Measurements from ENCODE around the gene EIF2S1.
"Not testable (repeated sequence)": the region's sequence is repeated elsewhere in the genome, so short reads cannot be mapped to it uniquely, and the experiment has no call there.

The EIF2S1 gene

DNA sequence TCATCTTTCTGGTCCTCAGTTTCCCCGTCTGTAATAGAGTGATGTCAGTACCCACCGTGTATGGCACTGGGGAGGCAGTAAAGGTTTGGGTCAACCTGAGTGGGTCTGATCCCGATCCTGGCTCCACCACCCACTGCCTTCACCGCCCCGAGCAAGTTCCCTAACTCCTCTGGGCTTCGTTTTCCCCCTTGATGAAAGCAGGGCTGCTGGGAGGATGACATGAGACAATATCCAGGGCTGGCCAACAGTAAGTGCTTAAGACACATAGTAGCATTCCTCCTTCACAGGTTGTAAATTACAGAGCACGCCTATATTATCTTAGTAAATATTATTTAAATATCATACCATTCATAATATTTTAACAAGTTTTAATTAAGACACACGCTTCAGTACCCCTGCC is 51.2 kb downstream of the EIF2S1 start:
- no peak for DNase-seq (ENCODE audit: low read depth in 2 of 2)

DNA sequence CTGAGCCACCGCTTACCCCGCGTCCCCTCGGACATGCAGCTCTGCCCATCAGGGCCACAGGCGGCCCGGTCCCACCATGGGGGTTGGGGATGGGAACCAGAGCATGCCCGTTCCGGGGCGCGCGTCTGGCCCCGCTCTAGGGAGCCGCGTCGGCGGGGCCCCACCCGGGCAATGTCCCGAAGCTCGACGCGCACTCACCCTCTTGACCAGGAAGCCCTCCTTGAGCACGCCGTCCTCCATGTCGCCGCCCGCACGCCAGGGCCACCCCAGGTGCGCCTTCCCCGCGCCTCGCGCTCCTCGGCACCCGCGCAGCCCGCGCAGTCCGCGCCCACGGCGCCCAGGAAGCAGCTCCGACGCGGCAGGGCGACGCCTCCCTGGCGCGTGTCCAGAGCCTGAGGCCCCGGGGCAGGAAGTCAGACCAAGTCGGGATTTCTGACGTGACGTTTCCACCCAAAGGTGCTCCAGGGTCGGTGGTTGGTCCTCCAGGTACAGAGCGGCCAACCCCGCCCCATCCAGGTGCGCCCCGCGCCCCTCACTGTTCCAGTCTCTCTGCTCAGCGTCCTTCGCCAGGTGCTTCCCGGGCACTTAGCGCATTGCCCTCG is 51.8 kb downstream of the EIF2S1 start, which contains the start of gene PLEK2:
Gene PLEK2, minus strand, starts transcription at position 346 of the 602 bp plus-strand sequence. Its CDS starts 106 bp downstream, at position 240.
- no peak for DNase-seq (ENCODE audit: low read depth in 2 of 2)

DNA sequence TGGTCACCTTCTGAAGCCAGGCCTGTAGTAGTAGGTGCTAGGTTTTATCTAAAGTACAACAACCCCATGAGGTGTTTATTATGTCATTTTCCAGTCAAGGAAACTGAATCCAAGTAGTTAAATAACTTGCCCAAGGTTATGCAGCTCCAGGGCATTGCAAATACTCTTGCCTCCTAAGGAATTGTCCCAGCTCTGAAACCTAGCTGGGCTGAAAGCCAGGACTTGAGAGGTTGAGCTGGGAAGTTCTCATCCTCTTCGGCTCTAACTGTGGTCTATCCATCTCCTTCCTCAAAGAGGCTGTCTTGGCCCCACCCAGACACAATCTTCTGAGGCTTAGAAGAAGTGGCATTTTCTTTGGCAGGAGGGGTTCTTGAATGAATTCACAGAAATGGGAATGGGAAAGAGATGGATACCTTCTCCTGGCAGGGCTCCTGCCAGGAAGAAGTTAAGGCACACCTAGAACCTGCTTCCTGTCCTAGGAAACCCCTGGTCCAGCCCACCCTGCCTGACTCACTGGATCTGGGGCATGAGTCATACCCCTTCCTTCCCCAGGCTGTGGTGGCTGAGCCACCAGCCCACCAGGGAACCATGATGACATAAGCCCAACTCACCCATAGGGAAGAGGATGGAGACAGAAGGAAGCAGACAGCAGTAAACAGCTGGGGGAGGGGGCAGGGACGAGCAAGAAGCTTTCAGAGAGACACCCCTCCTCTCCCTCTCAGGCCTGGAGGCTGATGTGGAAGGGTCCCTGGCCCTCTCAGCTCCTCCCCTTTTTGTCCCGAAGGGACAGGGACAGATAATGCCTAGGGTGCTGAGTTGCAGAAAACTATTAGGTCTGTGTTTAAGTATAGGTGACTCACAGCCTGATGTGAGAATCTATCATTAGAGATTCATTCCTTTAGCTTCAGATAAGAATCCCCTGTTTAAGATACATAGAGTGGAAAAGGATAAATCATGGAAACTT is 54.0 kb downstream of the EIF2S1 start:
- no peak for DNase-seq (ENCODE audit: low read depth in 2 of 2)

DNA sequence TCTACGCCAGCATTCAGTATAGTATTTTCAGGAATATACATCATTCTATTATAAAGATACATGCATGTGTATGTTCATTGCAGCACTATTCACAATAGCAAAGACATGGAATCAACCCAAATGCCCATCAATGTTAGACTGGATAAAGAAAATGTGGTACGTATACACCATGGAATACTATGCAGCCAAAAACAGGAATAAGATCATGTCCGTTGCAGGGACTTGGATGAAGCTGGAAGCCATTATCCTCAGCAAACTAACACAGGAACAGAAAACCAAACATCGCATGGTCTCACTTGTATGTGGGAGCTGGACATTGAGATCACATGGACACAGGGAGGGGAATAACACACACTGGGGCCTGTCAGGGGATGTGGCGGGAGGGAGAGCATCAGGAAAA is 55.5 kb downstream of the EIF2S1 start:
- not testable (repeated sequence) for DNase-seq (ENCODE audit: low read depth in 2 of 2)

DNA sequence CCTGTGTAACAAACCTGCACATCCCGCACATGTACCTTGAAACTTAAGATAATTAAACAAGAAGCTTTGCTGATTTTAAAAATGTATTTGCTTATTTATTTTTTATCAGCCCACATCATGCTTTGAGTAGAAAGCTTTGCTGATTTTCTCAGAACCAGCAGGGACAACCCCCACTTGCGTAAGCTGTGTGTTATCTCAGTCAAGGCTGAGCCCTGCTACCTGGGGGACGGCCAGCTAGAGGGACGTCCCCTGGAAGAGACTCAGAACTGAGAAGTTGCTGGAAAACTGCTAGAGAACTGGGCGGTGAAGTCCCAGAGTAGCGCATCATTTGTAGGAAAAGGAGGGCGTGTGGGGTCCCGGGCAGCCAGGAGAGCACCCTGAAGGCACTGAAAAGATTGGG is 56.0 kb downstream of the EIF2S1 start:
- no peak for DNase-seq (ENCODE audit: low read depth in 2 of 2)

DNA sequence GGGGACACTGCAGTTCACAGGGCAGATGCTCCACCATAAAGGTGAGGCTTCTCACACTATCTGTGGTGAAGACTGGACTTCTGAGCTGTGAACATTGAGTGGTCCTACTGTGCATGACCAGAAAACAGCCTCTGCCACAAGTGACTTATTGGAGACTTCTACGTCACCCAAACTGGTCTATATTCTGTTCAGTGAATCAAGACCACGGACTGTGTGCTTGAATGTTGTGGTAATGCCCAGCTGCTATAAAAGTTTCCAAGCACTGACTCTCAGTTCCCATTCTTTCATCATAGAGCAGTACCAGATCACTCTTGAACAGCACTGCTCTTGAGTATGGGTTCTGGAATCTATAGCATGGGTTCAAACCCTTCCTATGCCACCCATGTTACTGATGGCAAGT is 56.7 kb downstream of the EIF2S1 start:
- DNase-seq (ENCODE audit: low read depth in 2 of 2): no peak

DNA sequence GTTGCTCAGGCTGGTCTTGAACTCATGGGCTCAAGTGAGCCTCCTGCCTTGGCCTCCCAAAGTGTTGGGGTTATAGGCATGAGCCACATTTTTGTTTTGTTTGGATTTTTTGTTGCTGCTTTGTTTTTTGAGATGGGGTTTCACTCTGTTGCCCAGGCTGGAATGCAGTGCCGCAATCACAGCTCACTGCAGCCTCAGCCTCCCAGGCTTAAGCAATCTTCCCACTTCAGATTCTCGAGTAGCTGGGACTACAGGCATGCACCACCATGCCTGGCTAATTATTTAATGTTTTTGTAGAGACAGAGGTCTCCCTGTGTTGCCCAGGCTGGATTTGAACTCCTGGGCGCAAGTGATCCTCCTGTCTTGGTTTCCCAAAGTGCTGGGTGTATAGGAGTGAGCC is 57.5 kb downstream of the EIF2S1 start:
- DNase-seq (ENCODE audit: low read depth in 2 of 2): no peak

DNA sequence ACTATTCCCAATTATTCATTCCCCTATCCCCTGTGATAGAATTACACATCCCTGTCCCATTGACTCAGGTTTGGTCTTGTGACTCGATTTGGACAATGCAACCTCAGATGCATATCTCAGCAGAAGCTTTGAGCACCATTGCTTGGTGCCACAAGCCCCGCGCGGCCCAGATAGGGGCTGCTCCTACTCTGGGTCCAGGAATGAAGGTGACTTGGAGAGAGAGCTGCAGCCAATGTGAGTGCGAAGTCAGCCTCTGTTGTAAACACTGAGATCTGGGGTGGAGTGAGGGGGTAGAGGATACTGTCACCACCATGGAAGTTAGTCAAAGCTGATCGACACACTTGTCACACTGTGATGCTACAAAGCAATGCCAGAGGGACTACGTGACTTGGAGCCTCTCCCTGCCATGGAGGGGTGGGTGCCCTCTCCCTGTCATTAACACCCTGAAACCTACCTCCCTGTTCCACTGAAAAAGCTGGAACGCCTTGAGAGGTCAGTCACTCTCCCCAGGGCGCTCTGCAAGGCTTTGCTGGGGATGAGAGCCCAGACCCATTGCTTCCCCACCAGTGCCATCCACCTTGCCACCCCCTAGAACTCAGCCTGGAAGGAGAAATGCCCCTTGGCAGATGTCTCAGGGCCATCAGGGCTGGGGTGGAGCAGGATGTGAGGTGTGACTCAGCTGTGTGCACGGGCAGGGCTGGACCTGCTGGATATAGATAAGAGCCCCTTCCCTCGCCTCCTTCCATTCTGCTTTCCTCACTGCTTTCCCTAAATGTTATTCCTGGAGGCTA is 58.5 kb downstream of the EIF2S1 start:
- DNase-seq (ENCODE audit: low read depth in 2 of 2): no peak

DNA sequence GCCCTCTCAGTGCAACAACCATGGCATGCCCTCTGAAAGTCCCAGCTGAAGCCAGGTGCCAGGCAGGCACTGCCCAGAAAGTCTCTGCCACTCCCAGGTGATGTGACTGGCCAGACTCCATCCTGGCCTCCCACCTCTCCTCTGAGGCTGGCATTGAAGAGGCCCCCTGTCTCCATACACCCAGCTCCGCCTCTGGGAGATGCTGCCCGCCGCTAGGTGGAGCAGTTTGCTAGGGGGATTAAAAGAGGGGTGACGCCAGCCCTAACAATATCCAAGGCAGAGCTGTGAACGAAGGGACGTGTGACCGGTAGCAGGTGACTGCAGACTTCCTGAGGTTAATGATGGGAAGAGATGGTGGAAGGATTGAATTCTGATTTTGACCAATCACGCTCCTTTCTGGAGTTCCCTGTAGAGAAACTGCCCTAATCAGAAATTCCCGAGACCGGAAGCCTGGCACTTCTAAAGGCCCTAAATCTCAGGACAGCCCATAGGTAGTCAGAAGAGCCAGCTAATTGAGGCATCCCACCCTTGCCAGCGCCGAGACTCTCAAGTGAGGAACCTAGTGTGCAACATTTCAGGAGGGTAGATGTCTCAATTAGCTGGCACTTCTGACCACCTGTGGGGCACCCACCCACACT is 60.1 kb downstream of the EIF2S1 start:
- no peak for DNase-seq (ENCODE audit: low read depth in 2 of 2)

DNA sequence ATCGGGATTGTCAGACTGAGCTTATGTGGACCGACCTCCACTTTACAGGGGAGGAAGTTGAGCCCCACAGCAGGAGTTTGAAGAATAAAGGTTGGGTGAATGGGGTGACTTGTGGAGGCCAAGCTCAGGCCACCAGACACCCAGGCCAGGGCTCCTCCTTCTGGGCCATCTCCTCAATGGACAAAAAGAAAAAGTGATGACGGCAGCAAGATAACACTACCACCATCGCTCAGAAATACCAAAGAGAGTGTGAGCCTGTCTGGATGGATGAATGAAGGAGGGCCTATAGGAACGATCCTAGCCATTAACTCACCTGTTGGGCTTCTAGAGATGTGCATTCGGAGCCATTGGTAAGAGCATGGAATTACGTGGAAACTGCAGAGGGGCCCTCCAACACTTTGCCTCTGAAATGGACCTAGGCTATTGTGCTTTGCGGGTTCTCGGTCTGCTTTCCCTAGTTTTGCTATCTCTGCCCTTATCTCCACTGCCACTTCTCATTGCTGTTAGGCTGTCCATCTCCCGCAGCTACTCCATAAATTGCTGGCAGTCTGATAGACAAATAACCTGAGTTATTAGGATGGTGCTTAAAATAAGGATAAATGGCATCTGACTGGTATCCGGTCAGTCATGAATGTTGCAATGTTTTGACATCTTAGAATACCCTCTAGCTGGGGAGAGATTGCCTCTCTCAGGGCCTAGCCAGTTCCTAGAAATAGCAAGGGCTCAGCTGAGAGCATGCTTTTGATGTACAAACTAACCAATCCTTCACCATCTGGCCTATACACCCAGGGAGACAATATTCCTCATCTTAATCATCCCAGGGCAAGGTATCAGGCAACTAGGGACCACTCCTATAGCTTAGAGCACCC is 61.5 kb downstream of the EIF2S1 start:
- DNase-seq (ENCODE audit: low read depth in 2 of 2): no peak

DNA sequence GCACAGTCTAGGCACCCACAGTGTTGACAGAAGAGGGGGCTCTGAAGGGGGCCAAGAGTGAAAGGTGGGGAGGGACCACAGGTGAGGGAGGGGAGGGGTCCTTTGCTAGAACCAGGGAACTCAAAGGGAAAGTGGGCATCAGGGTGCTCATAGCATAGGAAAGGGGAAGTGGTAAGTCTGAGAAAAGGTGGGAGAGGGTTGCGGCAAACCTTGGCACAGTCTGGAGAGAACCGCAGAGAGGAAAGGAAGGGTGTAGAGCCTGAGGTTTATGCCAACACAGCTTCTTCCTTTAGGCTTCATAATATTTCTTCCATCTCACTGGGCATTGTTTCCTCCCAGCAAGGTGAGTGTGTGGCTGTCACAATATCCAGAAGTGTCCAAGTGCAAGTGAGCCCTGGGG is 63.3 kb downstream of the EIF2S1 start:
- DNase-seq (ENCODE audit: low read depth in 2 of 2): no peak

DNA sequence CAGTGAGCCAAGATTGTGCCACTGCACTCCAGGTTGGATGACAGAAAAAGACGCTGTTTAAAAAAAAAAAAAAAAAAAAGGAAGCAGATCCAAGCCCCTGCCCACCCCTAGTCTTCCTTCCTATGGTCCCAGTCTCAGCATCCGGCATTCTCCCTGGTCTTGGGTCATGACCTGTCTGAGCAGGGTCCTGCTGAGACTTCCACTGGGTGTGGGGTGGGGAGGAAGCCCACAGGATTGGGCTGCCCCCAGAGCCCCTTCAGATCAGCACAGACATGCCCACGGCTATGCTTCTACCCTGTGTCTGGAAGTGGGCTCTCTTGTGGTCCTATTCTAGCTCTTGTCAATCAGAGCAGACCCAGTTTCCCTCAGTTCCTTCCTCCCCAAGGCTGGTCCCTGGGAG is 64.4 kb downstream of the EIF2S1 start:
- no peak for DNase-seq (ENCODE audit: low read depth in 2 of 2)

DNA sequence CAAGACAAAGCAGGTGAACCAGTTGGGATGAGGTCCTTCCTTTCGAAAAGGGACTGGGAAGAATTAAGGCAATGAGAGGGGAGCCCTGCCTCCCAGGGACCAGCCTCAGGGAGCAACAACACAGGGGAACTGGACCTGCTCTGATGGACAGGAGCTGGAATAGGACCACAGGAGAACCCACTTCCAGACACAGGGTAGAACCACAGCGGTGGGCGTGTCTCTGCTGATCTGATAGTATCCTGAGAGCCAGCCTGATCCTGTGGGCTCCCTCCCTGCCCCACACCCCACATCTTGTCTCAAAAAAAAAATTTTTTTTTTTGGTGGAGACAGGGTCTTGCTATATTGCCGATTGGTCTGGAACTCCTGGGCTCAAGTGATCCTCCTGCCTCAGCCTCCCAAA is 65.5 kb downstream of the EIF2S1 start:
- no peak for DNase-seq (ENCODE audit: low read depth in 2 of 2)

DNA sequence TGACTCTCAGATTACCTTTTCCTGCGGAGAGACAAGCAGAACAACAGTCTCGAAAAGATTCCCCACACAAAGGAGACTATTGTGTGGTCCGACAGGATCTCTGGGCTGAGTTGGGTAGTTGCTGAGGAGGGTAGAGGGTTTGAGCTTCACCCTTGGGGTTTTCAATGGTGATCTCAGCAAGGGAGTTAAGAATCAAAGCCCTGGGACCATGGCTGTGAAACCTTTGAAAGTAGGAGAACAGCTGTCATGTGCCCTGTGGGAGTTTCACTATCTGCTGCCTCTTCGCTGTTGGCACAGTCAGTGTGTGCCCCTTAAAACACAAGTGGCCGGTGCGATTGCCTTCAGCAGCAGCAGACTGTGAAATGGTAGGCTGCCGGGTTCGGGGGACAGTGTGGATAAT is 66.0 kb downstream of the EIF2S1 start:
- no peak for DNase-seq (ENCODE audit: low read depth in 2 of 2)

DNA sequence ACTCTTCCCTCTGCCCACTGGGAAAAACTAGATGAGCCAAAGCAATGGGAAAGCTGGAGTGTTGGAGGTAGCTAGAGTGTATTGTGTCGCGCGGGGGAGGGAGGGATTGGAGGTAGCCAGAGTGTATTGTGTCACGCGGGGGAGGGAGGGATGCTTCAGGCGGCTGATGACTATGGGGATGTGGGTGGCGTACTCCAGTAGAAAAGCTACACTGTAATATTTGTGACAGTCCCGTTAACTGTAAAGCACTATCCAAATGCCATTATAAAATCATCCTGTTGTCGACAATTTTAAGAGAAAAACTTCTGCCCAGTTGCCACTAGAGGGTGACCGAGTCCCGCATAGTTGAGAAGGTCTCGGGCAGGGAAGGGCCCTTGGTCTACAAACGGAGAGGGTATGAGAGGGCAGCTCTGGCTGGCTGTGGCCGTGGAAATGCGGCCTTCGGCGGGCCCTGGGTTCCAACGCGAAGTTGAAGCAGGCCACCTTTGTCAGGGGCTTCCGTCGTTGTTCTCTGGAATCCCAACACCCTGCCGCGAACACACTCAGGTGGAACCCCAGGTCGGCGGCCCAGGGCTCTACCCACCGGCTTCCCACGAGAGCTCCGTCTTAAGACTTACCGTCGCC is 67.0 kb downstream of the EIF2S1 start:
- DNase-seq (ENCODE audit: low read depth in 2 of 2): peak; percentile 41 to 54

DNA sequence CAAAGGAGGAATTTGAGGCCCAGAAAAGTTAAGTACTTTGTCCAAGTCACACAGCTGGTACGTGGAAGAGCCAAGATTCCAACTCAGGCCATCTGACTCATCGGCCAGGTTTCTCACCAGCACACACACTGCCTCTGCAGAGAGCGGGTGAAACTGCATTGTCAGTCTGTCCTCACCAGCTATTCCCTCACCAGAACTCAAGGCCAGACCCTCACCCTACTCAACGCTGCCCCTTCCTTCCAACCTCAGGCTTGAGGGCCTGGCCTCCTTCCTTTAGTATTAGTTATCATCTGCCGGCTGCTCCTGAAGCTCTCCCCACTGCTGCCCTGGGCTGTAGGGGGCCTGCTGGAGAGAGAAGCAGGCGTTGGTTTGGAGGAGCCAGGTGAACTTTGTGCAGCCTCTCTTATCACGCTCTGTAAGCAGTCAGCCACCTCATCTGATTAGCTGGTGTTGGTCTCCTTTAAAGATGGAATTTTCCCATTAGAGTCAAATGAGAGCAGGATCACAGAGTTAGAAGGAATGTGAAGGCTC is 68.4 kb downstream of the EIF2S1 start:
- DNase-seq (ENCODE audit: low read depth in 2 of 2): no peak

DNA sequence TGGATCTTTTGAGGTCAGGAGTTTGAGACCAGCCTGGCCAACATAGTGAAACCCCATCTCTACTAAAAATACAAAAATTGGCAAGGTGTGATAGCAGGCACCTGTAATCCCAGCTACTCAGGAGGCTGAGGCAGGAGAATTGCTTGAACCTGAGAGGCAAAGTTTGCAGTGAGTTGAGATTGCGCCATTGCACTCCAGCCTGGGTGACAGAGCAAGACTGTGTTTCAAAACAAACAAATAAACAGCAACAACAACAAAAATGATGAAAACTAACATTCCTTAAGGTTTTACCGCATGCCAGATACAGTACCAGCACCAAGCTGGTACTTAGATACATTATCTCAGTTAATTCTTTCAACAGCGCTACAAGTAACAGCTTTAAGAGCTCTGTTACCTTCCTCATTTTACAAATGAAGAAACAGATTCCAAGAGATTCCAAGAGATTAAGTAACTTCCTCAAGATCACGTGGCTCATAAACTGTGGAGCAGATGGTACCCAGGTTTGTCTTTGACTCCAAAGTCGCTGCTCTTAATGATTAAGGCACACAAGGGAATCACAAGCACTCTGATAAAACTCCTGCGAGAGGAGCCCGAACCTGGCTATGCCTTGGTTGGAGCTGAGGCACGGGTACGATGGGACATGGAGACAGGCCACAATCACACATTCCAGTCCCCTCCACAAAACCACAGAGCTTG is 69.5 kb downstream of the EIF2S1 start:
- no peak for DNase-seq (ENCODE audit: low read depth in 2 of 2)

DNA sequence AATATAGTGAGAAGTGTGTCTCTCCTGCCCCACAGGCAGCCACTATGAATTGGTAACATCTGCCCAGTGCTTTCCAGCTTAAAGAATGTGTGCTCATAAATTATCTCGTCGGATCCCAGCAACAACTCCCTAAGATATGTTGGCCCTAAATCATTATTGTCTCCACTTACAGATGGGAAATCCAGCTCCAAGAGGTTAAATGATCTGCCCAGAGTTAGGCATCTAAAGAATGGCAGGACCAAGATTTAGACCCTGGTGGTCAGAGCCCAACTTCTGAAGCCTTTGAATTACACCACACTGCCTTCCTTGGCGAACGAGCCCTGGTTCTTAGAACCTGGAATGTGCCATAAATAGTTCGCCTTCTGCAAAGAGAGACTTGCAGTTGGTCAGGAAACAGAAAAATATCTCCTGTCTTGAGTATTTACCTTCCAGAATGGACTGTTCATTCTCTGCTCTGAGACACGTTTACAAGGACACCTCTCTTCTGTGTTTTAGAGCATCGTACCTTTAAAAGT is 72.0 kb downstream of the EIF2S1 start:
- no peak for DNase-seq (ENCODE audit: low read depth in 2 of 2)

DNA sequence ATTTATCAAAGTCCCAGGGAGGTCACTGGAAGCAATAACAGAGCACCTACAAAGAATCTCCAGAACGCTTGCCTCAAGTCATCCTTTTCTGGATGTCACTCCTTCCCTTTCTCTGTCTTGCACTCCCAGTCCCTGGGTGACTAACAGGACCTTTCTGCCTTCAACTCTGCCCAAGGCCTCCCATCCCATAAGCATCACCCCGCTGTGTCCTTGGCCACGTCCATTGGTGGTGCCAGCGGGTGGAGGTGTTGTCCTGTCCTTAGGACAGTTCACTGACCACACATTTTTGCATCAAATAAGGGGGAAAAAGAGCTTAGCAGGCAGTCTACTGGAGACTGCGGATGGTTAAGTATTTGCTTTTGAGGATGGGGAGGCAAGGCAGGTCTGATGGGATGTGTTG is 75.5 kb downstream of the EIF2S1 start:
- no peak for DNase-seq (ENCODE audit: low read depth in 2 of 2)
